Measurements from ENCODE around the gene NADK.

NADK gene

DNA sequence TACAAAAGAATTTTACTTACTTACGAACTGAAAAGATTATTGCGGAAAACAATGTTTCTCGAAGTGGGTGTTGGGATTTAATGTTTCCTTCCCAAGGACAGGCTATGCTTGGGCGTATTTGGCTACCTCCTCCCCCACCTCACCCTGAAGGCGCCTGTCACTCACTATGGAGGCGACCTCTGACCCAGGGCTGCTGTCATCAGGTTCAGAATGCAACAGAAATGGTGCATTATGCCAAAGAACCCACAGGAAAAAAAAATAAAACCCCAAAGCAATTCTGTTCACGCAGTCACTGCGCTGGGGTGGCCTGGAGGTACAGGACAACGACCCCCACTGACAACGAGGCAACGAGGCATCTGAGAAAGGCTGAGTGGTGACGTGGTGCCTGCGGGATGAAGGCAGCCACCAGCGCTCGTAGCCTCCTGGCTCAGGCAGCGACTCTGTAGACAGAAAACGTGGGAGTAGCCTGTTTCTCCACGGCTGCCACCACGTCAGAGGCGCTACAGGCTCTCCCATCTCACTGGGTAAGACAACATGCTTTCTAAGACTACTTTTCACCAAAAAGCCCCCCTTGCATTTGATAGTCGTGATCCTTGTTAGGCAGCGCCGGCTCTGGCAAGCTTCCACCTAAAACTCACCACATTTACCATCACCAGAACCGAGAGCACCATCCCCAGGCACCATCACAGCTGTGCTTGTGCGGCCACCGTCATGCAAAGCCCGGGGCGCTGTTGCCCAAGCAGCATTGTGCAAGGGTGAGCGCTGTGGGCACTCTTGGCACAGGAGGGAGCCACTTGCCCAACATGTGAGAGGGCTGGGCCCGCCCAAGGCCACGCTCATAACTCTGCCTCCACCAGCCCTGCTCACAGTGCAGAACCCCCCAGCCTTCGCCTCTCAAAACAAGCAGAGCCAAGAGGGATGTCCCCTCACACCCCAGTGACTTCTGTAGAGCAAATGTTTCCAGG, 14.3 kb downstream of the NADK start:
- TF ChIP-seq GATA3 (IDR thresholded peaks at IDR 0.05; ENCODE audit: low read depth, low read length): no peak

- TF ChIP-seq GATA3 (IDR thresholded peaks at IDR 0.05; ENCODE audit: low read depth, low read length) (no peak), GATA2 (IDR thresholded peaks at IDR 0.05; ENCODE audit: low read depth, low read length) (no peak)
These were observed 16.5 kb downstream of the NADK start for GRCh38 chr1:1761504-1762376.

GRCh38 chr1:1760715-1761114, 17.6 kb downstream of the NADK start:
- TF ChIP-seq GATA3 (IDR thresholded peaks at IDR 0.05; ENCODE audit: low read depth, low read length) (no peak), GATA2 (IDR thresholded peaks at IDR 0.05; ENCODE audit: low read depth, low read length) (no peak)

GRCh38 chr1:1760345-1760650, 18.0 kb downstream of the NADK start:
- TF ChIP-seq GATA2 (IDR thresholded peaks at IDR 0.05; ENCODE audit: low read depth, low read length) (no peak), GATA3 (IDR thresholded peaks at IDR 0.05; ENCODE audit: low read depth, low read length) (no peak)

GRCh38 chr1:1759456-1760344, 18.6 kb downstream of the NADK start:
- TF ChIP-seq GATA3 (IDR thresholded peaks at IDR 0.05; ENCODE audit: low read depth, low read length) (no peak), GATA2 (IDR thresholded peaks at IDR 0.05; ENCODE audit: low read depth, low read length) (no peak)

- TF ChIP-seq GATA2 (IDR thresholded peaks at IDR 0.05; ENCODE audit: low read depth, low read length) (no peak), GATA3 (IDR thresholded peaks at IDR 0.05; ENCODE audit: low read depth, low read length) (no peak)
These were observed 19.4 kb downstream of the NADK start for GRCh38 chr1:1758692-1759455.

- TF ChIP-seq GATA3 (IDR thresholded peaks at IDR 0.05; ENCODE audit: low read depth, low read length) (no peak), GATA2 (IDR thresholded peaks at IDR 0.05; ENCODE audit: low read depth, low read length) (no peak)
These were observed 20.1 kb downstream of the NADK start for GRCh38 chr1:1758059-1758621.

DNA sequence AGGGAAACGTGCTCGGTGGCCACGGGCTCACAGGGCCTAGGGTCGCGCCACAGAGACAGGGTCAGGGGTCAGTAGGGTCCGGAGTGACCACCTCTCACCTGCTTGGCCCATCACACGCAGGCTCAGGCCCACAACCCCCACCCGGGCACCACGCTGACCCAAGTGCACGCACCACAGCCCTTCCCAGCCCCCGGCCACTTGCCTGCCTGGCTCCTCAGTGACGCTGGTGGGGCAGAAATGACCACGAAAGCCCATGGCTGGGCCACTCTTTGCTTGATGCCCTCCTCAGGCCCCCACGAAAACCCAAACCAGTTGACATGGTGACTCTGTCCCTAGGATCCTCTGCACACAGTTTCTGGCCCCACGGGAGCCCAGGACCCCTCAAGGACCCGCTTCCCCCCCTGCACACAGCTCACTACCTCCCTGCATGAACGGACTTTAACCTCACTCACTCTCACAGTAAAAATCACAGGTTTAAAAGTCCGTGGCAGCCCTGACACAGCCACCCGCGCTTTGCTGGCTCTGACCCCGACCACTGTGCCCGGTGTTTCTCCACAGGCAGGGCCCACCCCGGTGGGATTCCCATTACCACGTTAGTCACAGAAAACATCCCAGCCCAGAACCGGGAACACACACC, 20.7 kb downstream of the NADK start:
- TF ChIP-seq GATA2 (IDR thresholded peaks at IDR 0.05; ENCODE audit: low read depth, low read length) (no peak), GATA3 (IDR thresholded peaks at IDR 0.05; ENCODE audit: low read depth, low read length) (no peak)

- no peak for TF ChIP-seq GATA3 (IDR thresholded peaks at IDR 0.05; ENCODE audit: low read depth, low read length)
- no peak for TF ChIP-seq GATA2 (IDR thresholded peaks at IDR 0.05; ENCODE audit: low read depth, low read length)
These were observed 21.4 kb downstream of the NADK start for GRCh38 chr1:1756661-1757421.

DNA sequence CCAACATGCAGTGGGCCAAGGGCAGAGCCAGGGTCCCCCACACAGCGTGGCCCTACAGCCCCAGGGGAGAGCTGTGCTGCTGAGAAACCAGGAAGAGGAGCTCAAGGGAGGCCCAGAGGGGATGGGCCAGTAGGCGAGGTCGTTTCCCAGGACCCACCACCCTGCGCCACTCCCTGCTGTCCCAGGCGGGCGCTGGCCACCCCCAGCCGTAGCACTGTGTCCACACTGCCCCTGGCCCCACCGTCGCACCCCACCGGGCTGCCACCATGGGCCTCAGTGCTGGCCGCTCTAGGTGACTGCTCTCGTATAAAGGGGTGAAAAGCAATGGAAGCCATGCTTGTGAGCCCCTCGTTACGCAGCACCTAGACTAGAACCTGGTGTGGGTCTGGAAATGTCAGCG, 22.4 kb downstream of the NADK start:
- TF ChIP-seq GATA2 (IDR thresholded peaks at IDR 0.05; ENCODE audit: low read depth, low read length) (no peak), GATA3 (IDR thresholded peaks at IDR 0.05; ENCODE audit: low read depth, low read length) (no peak)

DNA sequence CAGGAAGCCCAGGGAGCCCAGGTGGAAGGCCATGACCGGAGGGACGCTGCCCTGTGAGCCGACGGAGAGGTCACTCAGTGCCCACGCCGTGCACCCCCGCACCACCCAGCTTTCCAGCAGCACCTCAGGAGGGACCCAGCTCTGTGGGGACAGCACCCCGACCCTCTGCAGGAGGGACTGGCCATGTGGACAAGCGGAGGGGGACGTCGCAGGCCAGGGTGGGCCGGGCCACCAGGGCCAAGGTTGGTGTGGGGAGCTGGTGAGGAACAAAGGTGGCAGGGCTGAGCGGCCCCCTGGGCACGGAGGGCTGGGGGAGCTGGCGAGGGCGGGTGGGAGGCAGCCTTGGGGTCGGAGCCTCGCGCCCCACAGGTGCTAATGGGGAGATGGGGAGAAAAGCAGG, 22.8 kb downstream of the NADK start:
- no peak for TF ChIP-seq GATA2 (IDR thresholded peaks at IDR 0.05; ENCODE audit: low read depth, low read length)
- TF ChIP-seq GATA3 (IDR thresholded peaks at IDR 0.05; ENCODE audit: low read depth, low read length): no peak

All from SH-SY5Y (cell line).